AG09309 (cell line): ENCODE results near the gene NOL4.

ENCODE experiments used
- DNase-seq: peaks from one replicate; pipeline ENCODE4 v3.0.0-alpha.2; 2010; ENCODE audit warnings: low read depth
- H3K4me3 ChIP-seq: 2 replicates; pipeline ENCODE4 v1.5.1; 2011; ENCODE audit warnings: mild to moderate bottlenecking, low read depth, low read length, moderate library complexity; ENCODE audit not compliant: control insufficient read depth
- TF ChIP-seq, protein P1 (sequence below): IDR thresholded peaks from 2 replicates; pipeline ENCODE4 v1.5.1; 2011; ENCODE audit warnings: mild to moderate bottlenecking, low read depth, low read length, inconsistent platforms; ENCODE audit not compliant: insufficient read depth, control insufficient read depth; ENCODE audit errors: missing control alignments

Gene NOL4

DNA sequence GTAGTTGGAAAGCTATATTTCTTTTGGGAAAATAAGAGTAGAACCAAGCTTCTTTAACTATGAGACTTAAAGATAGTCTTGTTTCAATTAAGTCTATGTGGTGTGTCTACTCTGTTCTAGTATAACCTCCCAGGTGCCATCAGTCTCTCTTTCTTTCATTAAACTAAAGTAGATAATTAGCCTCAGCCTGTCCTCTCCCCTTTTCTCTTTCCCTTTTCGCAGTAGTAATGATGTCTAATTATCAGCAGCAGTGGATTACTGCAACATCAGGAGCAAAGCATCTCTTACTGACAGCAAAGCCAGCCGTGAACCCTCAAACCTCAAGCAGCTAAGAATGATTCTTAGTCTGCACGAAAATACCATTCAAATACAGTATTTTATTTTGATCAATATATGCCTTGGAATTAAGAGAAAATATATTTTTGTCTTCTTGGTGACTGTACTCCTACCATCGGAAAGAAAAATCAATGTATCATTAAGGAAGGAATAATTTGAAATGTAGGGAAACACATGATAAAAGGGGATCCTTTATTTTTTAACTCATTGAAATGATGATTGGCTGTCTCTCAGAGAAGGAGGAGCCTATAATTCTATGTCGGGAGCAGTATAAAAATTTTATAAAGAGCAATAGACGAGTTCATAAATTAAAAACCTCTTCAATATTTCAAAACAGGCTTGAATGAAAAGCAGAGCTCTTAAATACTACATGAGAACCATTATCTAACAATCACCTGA, 4.5 kb downstream of the NOL4 start:
- TF ChIP-seq, protein P1, sequence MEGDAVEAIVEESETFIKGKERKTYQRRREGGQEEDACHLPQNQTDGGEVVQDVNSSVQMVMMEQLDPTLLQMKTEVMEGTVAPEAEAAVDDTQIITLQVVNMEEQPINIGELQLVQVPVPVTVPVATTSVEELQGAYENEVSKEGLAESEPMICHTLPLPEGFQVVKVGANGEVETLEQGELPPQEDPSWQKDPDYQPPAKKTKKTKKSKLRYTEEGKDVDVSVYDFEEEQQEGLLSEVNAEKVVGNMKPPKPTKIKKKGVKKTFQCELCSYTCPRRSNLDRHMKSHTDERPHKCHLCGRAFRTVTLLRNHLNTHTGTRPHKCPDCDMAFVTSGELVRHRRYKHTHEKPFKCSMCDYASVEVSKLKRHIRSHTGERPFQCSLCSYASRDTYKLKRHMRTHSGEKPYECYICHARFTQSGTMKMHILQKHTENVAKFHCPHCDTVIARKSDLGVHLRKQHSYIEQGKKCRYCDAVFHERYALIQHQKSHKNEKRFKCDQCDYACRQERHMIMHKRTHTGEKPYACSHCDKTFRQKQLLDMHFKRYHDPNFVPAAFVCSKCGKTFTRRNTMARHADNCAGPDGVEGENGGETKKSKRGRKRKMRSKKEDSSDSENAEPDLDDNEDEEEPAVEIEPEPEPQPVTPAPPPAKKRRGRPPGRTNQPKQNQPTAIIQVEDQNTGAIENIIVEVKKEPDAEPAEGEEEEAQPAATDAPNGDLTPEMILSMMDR: no peak
- no peak overlapping the region for H3K4me3 ChIP-seq
- no peak for DNase-seq

DNA sequence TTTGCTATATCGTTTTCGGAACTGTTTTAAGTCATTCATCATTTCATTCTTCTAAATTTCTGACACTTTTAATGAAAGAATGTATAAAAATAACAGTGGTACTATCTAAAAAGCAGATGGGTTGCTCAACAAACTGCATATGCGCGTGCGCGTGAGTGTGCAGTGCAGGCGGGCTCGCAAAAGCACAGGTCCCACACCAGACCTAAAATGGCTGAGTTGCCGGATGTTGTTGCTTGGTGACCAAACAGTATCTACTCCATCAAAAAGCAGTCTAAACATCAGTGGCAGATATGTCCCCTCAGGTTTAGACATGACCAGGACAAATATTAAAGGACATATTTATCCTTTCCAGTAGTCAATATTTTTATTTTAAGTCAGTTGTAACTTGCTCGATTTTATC, 5.1 kb downstream of the NOL4 start:
- H3K4me3 ChIP-seq: no peak overlapping the region
- DNase-seq: no peak
- TF ChIP-seq, protein P1: no peak

DNA sequence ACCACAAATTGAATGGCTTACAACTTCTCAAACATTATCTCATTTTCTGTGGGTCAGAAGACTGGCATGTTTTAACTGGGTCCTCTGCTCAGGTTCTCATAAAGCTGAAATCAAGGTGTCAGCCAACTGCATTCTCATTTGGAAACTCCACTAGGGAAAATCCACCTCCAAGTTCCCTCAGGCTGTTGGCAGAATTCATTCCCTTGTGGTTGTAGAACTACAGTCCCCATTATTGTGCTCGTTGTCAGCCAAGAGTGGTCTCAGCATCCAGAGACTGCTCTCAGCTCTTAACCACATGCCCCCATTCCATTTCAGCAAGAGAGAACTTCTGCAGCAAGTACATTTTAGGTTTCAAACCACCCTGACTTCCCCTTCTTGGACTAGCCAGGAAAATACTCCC, 12.2 kb downstream of the NOL4 start:
- TF ChIP-seq, protein P1: no peak

DNA sequence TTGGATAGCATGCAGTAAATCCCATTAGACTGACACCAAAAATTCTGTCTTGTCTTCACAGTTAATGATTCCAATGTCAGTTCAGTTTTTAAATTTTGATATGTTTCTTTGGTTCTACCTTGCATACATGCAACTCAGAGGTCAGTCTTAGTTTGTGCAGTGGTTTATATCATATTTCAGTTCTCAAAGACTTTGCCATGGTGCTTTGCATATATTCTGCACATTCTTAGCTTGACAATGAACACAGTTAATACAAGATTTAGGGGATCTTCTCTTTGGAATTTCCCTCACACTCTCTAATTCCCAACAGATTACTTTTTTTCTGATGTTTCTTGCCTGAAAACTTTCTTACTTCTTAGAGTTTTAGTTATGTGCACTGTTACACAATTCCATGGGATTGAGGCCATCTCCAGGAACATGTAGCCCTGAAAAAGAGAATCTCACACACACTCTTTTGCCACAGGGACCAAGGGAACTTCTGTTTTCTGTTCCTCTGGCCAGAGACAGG, 17.3 kb downstream of the NOL4 start:
- TF ChIP-seq, protein P1: no peak
- no peak overlapping the region for H3K4me3 ChIP-seq
- no peak for DNase-seq

More for the DNA sequence above, 12.2 kb downstream of the NOL4 start:
- no peak for DNase-seq
- H3K4me3 ChIP-seq: no peak overlapping the region

DNA sequence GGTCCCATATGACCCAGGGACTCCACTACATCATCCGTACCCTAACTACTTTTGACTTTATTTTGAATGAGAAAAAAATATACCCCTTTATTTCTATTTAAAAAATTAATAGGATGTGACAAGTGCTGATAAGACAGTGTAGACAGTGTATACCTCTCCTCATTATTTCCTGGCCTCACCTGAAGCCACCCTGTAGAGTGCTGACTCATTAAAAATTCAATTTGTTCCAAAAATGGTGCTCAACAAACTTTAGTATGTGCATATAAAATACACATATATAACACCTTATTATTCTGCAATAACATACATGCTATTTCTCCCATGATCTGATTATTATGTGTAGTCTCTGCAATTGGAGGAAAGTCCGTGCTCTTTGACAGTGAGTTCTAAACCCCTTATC, 20.8 kb downstream of the NOL4 start:
- no peak overlapping the region for H3K4me3 ChIP-seq
- no peak for DNase-seq
- TF ChIP-seq, protein P1: no peak

DNA sequence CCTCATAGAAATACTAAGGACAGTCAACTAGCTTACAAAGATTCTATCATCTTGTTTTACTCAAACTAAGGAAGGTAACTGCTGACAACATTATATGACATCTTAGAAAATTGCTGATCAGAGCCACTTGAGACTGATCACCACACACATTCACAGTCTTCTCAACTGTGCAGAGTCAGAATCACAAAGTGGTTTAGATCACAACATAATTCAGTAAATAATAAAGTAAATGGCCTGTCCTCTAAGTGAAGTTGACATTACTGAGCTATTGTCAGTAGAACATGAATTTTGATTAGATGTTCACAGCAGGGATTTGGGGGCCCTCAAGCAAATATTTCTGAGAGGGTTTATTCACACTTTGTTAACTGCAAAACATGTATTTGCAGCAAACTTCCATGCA, 28.5 kb downstream of the NOL4 start:
- TF ChIP-seq, protein P1: no peak
- no peak overlapping the region for H3K4me3 ChIP-seq
- DNase-seq: no peak
